Activated naive CD8-positive, alpha-beta T cell treated with anti-CD3 and anti-CD28 coated beads, Interleukin-2, amount 50 U/mL, for 24 hours (primary cell): ENCODE results near the gene NR5A1.
A peak's percentile ranks its signal among the peaks of the same experiment; 100 is the strongest.

Source experiments
- ATAC-seq: fragments of 150-1000 bp; cut with Tn5 transposase; one replicate; pipeline ENCODE4 v1.10.0; 2021
- DNase-seq: peaks from one replicate; pipeline ENCODE4 v3.0.0; 2021
- H3K27ac Mint-ChIP-seq: one replicate; pipeline ENCODE4 v1.8.0; 2021; ENCODE audit warnings: mild to moderate bottlenecking, mixed read lengths
- H3K27me3 Mint-ChIP-seq: one replicate; pipeline ENCODE4 v1.8.0; 2021; ENCODE audit warnings: mixed read lengths
- H3K36me3 Mint-ChIP-seq: one replicate; pipeline ENCODE4 v1.8.0; 2021; ENCODE audit warnings: low read depth, mixed read lengths
- H3K4me1 Mint-ChIP-seq: one replicate; pipeline ENCODE4 v1.8.0; 2021; ENCODE audit warnings: mixed read lengths
- H3K4me3 Mint-ChIP-seq: one replicate; pipeline ENCODE4 v1.8.0; 2021; ENCODE audit warnings: mild to moderate bottlenecking, moderate library complexity, mixed read lengths
- H3K9me3 Mint-ChIP-seq: one replicate; pipeline ENCODE4 v1.8.0; 2021; ENCODE audit warnings: mixed read lengths

NR5A1 gene

GRCh38 chr9:124485936-124486335 lies 21.3 kb downstream of the NR5A1 start:
- H3K4me3 Mint-ChIP-seq: no peak overlapping the region
- H3K4me1 Mint-ChIP-seq: no peaks in the 10 kb centered on the region
- H3K27ac Mint-ChIP-seq: no peak overlapping the region
- no peaks in the 10 kb centered on the region for H3K9me3 Mint-ChIP-seq
- ATAC-seq (no peak), DNase-seq (no peak)
- H3K36me3 Mint-ChIP-seq: no peaks in the 10 kb centered on the region
- no peaks in the 10 kb centered on the region for H3K27me3 Mint-ChIP-seq

- Mint-ChIP-seq H3K27me3 (no peaks in the 10 kb centered on the region), H3K36me3 (no peaks in the 10 kb centered on the region), H3K4me3 (no peak overlapping the region), H3K27ac (no peak overlapping the region), H3K4me1 (no peaks in the 10 kb centered on the region), H3K9me3 (no peaks in the 10 kb centered on the region)
- no peak for DNase-seq
- no peak for ATAC-seq
Measured at GRCh38 chr9:124485201-124485600, 22.0 kb downstream of the NR5A1 start.

- ATAC-seq (no peak), DNase-seq (no peak)
- no peak overlapping the region for H3K27ac Mint-ChIP-seq
- H3K27me3 Mint-ChIP-seq: peaks cover 8% of the 10 kb centered on the region
- no peak overlapping the region for H3K4me3 Mint-ChIP-seq
- H3K36me3 Mint-ChIP-seq: no peaks in the 10 kb centered on the region
- H3K4me1 Mint-ChIP-seq: no peaks in the 10 kb centered on the region
- H3K9me3 Mint-ChIP-seq: no peaks in the 10 kb centered on the region
Measured at GRCh38 chr9:124483481-124483880, 23.7 kb downstream of the NR5A1 start.

GRCh38 chr9:124482431-124483031 lies 24.7 kb downstream of the NR5A1 start:
- Mint-ChIP-seq H3K27ac (no peak overlapping the region), H3K27me3 (peaks cover 12% of the 10 kb centered on the region)

GRCh38 chr9:124481115-124481514 lies 26.1 kb downstream of the NR5A1 start:
- DNase-seq (no peak), ATAC-seq (no peak)
- H3K4me1 Mint-ChIP-seq: no peaks in the 10 kb centered on the region
- H3K27ac Mint-ChIP-seq: no peak overlapping the region
- H3K27me3 Mint-ChIP-seq: peaks cover 18% of the 10 kb centered on the region
- H3K4me3 Mint-ChIP-seq: no peak overlapping the region
- H3K36me3 Mint-ChIP-seq: no peaks in the 10 kb centered on the region
- no peaks in the 10 kb centered on the region for H3K9me3 Mint-ChIP-seq

More at GRCh38 chr9:124482431-124483031, 24.7 kb downstream of the NR5A1 start:
- ATAC-seq (no peak), DNase-seq (no peak)
- no peaks in the 10 kb centered on the region for H3K4me1 Mint-ChIP-seq
- H3K36me3 Mint-ChIP-seq: no peaks in the 10 kb centered on the region
- no peak overlapping the region for H3K4me3 Mint-ChIP-seq
- no peaks in the 10 kb centered on the region for H3K9me3 Mint-ChIP-seq

- Mint-ChIP-seq H3K4me1 (no peaks in the 10 kb centered on the region), H3K36me3 (no peaks in the 10 kb centered on the region), H3K27ac (no peak overlapping the region), H3K4me3 (no peak overlapping the region), H3K27me3 (peaks cover 18% of the 10 kb centered on the region), H3K9me3 (no peaks in the 10 kb centered on the region)
- ATAC-seq: peak; percentile 44
- DNase-seq: no peak
Measured at GRCh38 chr9:124480621-124480981, 26.6 kb downstream of the NR5A1 start.

GRCh38 chr9:124479947-124480620 lies 27.1 kb downstream of the NR5A1 start:
- no peak for DNase-seq
- no peak for ATAC-seq
- H3K27me3 Mint-ChIP-seq: peaks cover 18% of the 10 kb centered on the region
- no peaks in the 10 kb centered on the region for H3K9me3 Mint-ChIP-seq
- no peaks in the 10 kb centered on the region for H3K36me3 Mint-ChIP-seq
- H3K27ac Mint-ChIP-seq: no peak overlapping the region
- no peaks in the 10 kb centered on the region for H3K4me1 Mint-ChIP-seq
- H3K4me3 Mint-ChIP-seq: no peak overlapping the region

GRCh38 chr9:124479371-124479770 lies 27.8 kb downstream of the NR5A1 start:
- Mint-ChIP-seq H3K9me3 (no peaks in the 10 kb centered on the region), H3K4me1 (no peaks in the 10 kb centered on the region), H3K27ac (no peak overlapping the region), H3K27me3 (peaks cover 18% of the 10 kb centered on the region), H3K4me3 (no peak overlapping the region), H3K36me3 (no peaks in the 10 kb centered on the region)
- no peak for ATAC-seq
- no peak for DNase-seq

- Mint-ChIP-seq H3K27me3 (peaks cover 23% of the 10 kb centered on the region), H3K36me3 (no peaks in the 10 kb centered on the region), H3K9me3 (no peaks in the 10 kb centered on the region), H3K27ac (no peak overlapping the region), H3K4me1 (no peaks in the 10 kb centered on the region), H3K4me3 (no peak overlapping the region)
- DNase-seq (no peak), ATAC-seq (no peak)
Measured at GRCh38 chr9:124478354-124478753, 28.8 kb downstream of the NR5A1 start.

- Mint-ChIP-seq H3K9me3 (no peaks in the 10 kb centered on the region), H3K4me1 (no peaks in the 10 kb centered on the region), H3K36me3 (no peaks in the 10 kb centered on the region), H3K27me3 (peaks cover 24% of the 10 kb centered on the region), H3K27ac (no peak overlapping the region), H3K4me3 (no peak overlapping the region)
- ATAC-seq (no peak), DNase-seq (no peak)
Measured at GRCh38 chr9:124477648-124478285, 29.4 kb downstream of the NR5A1 start.

GRCh38 chr9:124477211-124477647 lies 30.0 kb downstream of the NR5A1 start:
- no peaks in the 10 kb centered on the region for H3K4me1 Mint-ChIP-seq
- no peak for ATAC-seq

GRCh38 chr9:124475868-124476690 lies 31.1 kb downstream of the NR5A1 start:
- no peaks in the 10 kb centered on the region for H3K9me3 Mint-ChIP-seq
- peaks cover 25% of the 10 kb centered on the region for H3K27me3 Mint-ChIP-seq
- no peak for ATAC-seq
- H3K27ac Mint-ChIP-seq: no peak overlapping the region
- H3K4me3 Mint-ChIP-seq: no peak overlapping the region
- H3K36me3 Mint-ChIP-seq: no peaks in the 10 kb centered on the region
- no peak for DNase-seq
- no peaks in the 10 kb centered on the region for H3K4me1 Mint-ChIP-seq

More at GRCh38 chr9:124477211-124477647, 30.0 kb downstream of the NR5A1 start:
- Mint-ChIP-seq H3K27me3 (peaks cover 25% of the 10 kb centered on the region), H3K9me3 (no peaks in the 10 kb centered on the region), H3K4me3 (no peak overlapping the region), H3K36me3 (no peaks in the 10 kb centered on the region), H3K27ac (no peak overlapping the region)
- no peak for DNase-seq

GRCh38 chr9:124475158-124475867 lies 31.9 kb downstream of the NR5A1 start:
- no peaks in the 10 kb centered on the region for H3K36me3 Mint-ChIP-seq
- H3K4me3 Mint-ChIP-seq: no peak overlapping the region
- peaks cover 25% of the 10 kb centered on the region for H3K27me3 Mint-ChIP-seq
- no peaks in the 10 kb centered on the region for H3K4me1 Mint-ChIP-seq
- no peak for DNase-seq
- no peak overlapping the region for H3K27ac Mint-ChIP-seq
- no peaks in the 10 kb centered on the region for H3K9me3 Mint-ChIP-seq
- ATAC-seq: no peak

GRCh38 chr9:124474151-124474550 lies 33.0 kb downstream of the NR5A1 start:
- Mint-ChIP-seq H3K4me3 (no peak overlapping the region), H3K27me3 (peaks cover 22% of the 10 kb centered on the region)
- ATAC-seq: no peak

More at GRCh38 chr9:124474151-124474550, 33.0 kb downstream of the NR5A1 start:
- H3K9me3 Mint-ChIP-seq: no peaks in the 10 kb centered on the region
- H3K4me1 Mint-ChIP-seq: no peaks in the 10 kb centered on the region
- H3K27ac Mint-ChIP-seq: no peak overlapping the region
- H3K36me3 Mint-ChIP-seq: no peaks in the 10 kb centered on the region
- DNase-seq: no peak
